MV-4-11 (cell line): Measurements from ENCODE around the gene KRT38.
"Not testable (repeated sequence)": the region's sequence is repeated elsewhere in the genome, so short reads cannot be mapped to it uniquely, and the experiment has no call there.

Experiments used
- DNase-seq: peaks from one replicate; lab custom pipeline; 2025; lab: John Stamatoyannopoulos, UW

The KRT38 gene

DNA sequence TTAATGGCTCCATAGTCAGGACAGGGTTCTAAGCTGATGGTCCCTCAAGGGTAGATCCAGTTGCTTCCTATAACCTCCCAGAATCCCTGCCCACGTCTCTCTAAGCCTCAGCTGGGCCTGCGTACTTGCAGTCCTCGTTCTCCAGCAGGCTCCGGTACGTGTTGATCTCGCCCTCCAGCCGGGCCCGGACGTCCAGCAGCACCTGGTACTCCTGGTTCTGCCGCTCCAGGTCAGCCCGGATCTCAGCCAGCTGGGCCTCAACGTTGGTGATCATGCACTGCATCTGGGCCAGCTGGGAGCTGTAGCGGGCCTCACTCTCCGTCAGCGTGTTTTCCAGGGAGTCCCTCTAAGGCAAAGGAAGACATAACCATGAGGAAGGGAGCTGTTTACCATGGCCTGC, 21.9 kb upstream of the KRT38 start:
- DNase-seq: no peak

GRCh38 chr17:41457676-41458075, 16.9 kb upstream of the KRT38 start:
- DNase-seq: no peak

- DNase-seq: no peak
Observed at GRCh38 chr17:41456204-41456603, 15.4 kb upstream of the KRT38 start.

- no peak for DNase-seq
Observed at GRCh38 chr17:41455236-41455635, 14.5 kb upstream of the KRT38 start.

DNA sequence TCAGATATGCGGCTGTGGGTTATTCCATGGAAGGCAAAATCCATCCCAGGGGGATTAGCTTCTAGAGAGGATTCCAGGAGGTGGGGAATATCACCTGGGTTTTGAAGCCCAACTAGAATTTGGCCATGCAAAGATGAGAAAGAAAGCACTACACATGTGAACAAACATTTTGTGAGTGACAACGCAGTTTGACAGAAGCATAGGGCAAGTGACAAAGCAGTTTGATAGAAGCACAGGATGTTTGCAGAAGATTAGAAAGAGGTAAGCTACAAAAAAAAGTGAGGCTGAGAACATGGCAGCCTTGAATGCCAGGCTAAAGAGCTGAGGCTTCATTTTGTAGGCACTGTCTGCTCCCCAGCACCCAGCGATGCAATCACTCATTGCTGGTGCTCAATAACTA, 12.3 kb upstream of the KRT38 start:
- no peak for DNase-seq

GRCh38 chr17:41452281-41452680, 11.5 kb upstream of the KRT38 start:
- DNase-seq: peak; percentile 71

DNA sequence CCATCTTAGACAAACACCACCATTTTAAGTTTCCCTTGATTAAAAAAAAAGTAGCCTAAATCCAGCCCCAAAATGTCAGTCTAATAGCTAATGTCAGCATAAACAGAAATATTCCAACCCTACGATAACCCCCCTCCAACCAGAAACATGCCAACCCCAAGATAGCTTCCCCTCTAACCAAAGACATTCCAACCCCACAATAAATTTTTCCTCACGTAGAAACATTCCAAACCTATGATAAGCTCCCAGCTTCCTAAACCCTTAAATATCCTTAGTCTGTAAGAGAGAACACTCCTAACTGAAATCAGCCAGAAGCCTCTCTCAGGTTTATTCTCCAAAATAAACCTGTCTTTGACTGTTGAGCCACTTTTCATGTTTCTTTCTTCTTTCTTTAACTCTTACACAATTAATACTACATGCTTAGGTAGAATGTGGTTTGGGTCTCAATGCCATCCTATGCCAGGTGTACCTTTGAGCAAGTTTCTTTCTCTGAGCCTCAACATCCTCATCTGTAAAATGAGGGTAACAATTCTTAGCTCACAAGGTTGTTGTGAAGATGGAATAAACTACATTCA, 10.5 kb upstream of the KRT38 start:
- no peak for DNase-seq

GRCh38 chr17:41449008-41449407, 8.2 kb upstream of the KRT38 start:
- DNase-seq: no peak

DNA sequence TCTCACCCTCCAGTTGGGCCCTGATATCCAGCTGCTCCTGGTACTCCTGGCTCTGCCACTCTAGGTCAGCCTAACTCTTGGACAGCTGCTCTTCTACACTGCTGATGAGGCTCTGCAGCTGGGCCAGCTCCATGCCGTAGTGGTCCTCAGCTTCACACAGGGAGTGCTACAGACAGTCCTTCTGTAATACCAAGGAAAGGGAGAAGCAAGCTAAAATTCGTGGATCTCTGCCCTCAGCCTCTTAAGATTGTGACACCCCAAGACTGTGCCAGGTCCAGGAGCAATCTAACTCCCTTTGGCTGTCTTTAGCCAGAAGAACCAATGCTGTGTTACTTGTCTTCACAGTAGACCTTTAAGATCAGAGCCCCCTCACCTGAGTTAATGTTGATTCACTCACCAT, 7.7 kb upstream of the KRT38 start:
- DNase-seq: no peak

- DNase-seq: no peak
Observed at GRCh38 chr17:41446806-41447205, 6.0 kb upstream of the KRT38 start.

DNA sequence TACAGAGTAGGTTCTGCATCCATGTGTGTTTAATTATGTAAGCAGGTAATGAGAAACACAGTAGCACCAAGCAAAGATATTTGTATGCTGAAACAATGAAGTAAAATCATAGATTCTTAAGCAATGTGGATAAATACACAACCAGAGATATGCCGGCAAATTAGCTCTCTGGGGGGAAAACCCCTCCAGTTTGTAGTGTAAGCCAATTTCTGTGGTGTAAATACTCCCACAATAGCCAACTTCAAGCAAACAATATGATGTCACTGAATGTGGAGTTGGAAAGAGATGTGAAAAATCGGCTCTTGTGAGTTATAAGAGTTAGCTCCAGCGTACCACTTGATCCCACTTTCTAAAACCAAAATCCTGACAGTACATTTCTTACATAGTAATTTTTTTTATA, 3.9 kb upstream of the KRT38 start:
- DNase-seq: no peak

GRCh38 chr17:41444186-41444585, 3.4 kb upstream of the KRT38 start:
- DNase-seq: no peak

- DNase-seq: no peak
Observed at GRCh38 chr17:41442739-41443138, 2.0 kb upstream of the KRT38 start.

GRCh38 chr17:41439375-41439774, 1.4 kb downstream of the KRT38 start:
- DNase-seq: no peak

DNA sequence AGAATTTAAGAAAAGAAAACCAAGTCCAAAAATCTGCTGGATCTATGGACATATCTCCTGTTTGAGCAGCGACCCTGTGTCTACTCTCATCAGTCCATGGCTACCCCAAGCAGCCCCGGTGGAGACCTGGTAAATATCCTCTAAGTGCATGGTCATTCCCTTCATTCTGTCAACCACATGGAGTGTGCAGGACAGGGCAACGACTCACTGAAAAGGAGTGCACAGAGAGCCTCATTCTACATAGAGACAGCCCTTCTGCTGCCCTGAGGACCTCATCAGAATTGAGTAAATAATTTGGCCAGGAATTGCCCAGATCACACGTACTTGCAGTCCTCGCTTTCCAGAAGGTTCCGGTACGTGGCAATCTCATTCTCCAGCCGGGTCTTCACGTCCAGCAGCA, 3.0 kb downstream of the KRT38 start:
- no peak for DNase-seq

- no peak for DNase-seq
Observed at GRCh38 chr17:41437254-41437653, 3.5 kb downstream of the KRT38 start.

- DNase-seq: no peak
Observed at GRCh38 chr17:41434415-41434814, 6.4 kb downstream of the KRT38 start.

DNA sequence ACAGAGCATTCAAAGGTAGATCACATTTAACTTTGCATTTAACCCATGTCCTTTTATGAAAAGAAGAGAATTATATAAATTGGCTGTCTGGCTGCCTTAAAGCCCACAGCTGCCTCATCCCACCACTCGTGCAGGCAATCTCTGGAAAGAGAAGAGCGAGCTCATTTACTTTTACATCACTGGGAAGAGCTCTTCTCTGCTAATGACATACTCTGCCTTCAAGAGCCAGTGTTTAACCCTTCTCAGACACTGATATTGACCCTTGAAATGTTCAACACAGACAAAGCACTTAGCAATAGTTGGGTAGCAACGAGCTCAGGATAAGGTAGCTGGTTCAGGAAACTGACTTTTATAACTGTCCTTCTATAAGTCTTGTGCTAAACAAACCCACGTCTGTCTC, 6.8 kb downstream of the KRT38 start:
- no peak for DNase-seq

DNA sequence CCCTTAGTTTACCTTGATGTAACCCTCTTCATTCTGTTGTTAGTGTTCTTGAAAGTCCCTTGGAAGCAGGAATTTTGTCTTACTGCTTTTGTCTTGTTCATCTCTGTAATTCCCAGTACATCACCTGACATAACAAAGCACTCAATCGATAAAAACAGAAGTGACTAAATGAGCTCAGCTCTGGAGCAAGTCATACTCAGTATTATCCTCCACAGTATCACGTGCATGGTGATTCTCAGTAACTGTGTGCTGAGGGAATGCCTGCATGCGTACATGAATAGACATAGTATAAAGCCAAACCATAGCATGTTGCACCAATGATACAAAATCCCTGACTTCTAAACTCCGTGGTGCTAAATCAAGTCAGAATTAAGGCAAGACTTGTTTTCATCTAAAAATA, 7.2 kb downstream of the KRT38 start:
- DNase-seq: no peak

DNA sequence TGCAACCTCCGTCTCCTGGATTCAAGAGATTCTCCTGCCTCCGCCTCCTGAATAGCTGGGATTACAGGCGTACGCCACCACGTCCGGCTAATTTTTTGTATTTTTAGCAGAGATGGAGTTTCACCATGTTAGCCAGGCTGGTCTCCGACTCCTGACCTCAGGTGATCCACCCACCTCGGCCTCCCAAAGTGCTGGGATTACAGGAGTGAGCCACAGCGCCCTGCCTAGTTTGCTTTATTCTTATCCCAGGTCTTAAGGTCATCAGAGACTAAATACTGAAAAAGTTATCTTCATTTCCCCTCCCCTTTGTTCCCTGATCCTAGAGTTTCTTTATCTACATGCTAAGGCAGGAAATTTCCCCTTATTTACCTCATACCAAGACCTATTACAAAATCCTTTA, 10.4 kb downstream of the KRT38 start:
- DNase-seq: not testable (repeated sequence)

DNA sequence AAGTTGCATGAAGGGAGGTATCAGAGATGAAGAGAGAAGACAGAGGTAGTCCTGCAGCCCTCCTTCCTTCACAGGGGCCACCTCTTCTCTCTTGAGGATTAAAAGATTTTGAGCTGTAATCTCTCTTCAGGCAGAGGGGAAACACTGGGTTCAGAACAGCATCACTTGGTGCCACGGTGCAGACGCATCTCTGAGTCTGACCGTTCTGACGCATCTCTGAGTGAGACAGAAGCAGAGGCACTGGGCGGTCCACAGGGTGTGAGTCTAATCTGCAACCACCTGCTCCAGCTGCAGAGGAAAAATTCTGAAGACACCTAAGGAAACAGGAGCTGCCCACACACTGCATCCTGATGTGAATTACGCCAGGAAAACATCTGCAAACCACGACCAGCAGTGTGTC, 11.1 kb downstream of the KRT38 start:
- no peak for DNase-seq

- no peak for DNase-seq
Observed at GRCh38 chr17:41428591-41429291, 12.0 kb downstream of the KRT38 start.

DNA sequence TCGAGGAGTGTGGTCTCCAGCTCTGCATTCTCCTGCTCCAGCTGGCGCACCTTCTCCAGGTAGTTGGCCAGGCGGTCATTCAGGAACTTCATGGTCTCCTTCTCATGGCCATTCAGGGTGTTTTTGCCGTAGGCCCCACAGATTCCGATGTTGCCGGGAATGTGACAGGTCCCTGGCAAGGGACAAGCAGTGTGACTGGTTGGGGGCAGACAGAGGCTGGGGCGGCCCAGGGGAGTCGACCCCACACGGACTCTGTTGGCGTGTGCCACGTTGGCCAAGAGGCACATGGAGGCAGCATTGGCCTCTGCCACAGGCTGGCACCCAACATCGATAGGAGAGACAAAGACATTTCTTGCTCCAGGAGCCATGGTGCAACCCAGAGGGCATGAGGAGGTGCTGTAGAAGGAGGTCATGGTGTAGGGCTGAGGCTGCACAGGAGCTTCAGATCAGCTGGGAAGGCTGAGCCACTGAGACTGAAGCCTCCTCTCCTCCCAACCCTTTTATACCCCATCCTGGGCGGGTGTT, 16.6 kb downstream of the KRT38 start, which contains the start of gene KRT37:
Gene KRT37, minus strand, starts transcription at position 475 of the 525 bp plus-strand sequence. Its CDS starts 62 bp downstream, at position 413.
- DNase-seq: no peak

DNA sequence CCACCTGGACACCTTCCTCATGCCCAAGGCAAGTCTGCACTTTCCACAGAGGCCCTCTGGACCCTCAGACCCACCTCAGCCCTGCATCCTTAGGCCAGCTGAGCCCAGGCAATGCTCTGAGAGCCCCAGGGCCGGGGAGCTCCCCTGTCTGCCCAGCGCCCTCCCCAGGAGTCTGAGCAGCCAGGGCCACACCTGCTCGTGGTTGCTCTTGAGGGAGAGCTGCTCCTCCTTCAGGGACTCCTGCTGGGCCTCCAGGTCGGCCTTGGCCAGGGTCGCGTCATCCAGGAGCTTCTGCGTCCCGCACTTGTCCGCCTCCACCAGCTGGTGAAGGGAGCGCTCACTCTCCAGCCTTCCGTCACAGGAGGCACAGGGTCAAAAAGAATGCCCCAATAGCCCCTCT, 18.2 kb downstream of the KRT38 start:
- DNase-seq: not testable (repeated sequence)
